GM19025 (cell line): ENCODE measurements around the gene KLHL4.
"Not testable (repeated sequence)": the region's sequence is repeated elsewhere in the genome, so short reads cannot be mapped to it uniquely, and the experiment has no call there.

ENCODE experiments used
- ATAC-seq: cut with Tn5 transposase; IDR thresholded peaks from one replicate; pipeline ENCODE4 v1.9.1; 2021; ENCODE audit warnings: mild to moderate bottlenecking, low read depth, moderate library complexity; ENCODE audit not compliant: unreplicated experiment

Gene KLHL4

DNA sequence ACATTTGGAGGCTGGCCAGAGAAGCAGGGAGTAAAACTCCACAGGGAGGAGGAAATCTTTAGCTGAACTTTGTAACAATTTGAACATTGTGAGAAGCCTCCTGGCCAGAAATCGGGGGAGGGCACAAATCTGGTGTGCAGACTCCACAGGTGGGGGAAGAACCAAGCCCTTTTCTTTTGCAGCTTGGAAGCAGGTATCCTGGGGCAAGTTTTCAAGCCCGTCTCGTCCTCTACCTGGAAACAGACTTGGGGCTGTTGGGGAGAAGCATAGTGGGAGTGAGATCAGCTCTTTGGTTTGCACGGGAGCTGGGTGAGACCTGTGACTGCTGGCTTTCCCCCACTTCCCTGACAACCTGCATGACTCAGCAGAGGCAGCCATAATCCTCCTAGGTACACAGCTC lies 123.8 kb downstream of the KLHL4 start:
- ATAC-seq = not testable (repeated sequence)

DNA sequence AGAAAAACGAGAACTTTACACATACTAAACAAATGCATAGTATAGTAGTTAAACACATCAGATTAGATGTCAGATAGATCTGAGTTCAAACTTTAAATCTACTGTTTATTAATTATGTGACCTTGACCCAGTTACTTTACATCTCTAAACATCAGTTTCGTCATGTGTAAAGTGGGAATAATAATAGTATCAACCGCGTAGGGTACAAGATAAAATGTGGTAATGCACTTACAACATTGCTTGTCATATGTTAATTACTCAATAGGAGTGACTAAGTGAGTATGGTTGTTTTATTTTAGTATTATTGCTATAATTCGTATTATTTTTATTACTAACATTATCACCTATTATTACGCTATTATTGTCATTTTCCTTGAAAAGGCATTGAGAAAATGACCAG lies 144.2 kb downstream of the KLHL4 start:
- no peak for ATAC-seq

DNA sequence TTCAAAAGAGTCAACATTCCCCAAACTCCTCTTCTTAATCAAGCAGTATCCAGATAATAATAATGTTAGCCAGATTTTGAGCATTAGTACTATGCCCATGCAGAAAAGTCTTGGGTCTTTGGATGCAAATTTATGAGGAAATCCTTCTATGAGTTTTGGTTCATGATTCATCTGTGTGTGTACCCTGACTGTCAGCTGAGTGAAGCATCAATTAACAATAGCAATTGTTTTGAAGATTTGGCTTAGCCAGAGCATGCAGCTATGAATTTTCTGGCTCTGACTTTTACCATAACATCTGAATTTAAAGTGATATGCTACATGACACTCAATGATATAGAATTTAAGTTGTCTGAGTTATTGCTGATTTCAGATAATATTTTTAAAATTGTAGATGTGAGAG lies 145.8 kb downstream of the KLHL4 start:
- no peak for ATAC-seq

DNA sequence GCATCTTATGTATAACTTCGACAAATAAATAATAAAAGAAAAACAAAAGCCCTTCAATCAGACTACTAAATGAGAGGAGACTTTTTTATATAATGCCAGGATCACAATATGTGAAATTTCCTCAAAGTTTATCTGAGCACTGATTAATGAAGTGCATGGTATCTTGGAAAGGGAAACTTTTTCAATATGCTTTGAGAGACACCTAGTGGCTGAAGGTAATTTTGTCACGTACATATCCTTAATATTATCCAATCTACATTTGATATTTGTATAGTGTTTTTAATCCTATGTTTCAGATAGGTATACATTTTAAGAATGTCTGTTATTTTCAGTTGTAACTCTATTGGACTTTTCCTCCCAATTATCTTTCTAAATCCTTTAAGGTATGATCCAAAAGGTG lies 146.8 kb downstream of the KLHL4 start:
- ATAC-seq = no peak

DNA sequence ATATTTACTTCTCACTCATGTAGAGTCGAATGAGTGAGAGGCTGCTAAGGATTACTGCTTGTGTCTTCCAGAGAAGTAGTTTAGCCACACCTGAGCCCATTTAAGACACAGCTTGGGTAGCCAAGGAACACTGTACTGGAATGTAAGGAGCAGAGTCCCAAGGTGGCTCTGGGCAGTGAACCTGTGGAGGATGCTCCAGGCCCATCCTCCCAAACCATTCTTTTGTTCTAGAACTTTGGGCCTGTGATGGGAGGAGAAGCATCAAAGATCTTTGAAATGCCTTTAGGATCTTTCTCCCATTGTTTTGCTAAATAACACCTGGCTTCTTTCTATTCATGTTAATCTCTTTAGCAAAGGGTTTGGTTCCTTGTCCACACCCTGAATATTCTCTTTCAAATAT lies 162.2 kb downstream of the KLHL4 start:
- ATAC-seq = no peak

DNA sequence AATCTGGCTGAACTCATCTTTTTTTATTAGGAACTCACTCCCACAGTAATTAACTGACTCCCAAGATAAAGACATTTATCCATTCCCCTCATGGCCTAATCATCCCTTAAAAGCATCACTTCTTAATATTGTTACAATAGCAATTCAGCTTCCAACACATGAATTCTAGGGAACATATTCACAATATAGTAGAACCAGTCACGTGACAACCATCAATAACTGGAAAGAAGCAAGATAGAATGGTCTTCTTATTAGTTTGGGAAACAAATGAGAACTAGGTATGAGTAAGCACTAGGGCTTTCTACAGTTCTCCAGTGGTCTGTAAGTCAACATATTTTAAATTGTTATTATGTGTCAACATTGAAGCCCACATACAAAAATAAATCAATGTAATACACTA lies 170.1 kb downstream of the KLHL4 start:
- ATAC-seq = no peak

DNA sequence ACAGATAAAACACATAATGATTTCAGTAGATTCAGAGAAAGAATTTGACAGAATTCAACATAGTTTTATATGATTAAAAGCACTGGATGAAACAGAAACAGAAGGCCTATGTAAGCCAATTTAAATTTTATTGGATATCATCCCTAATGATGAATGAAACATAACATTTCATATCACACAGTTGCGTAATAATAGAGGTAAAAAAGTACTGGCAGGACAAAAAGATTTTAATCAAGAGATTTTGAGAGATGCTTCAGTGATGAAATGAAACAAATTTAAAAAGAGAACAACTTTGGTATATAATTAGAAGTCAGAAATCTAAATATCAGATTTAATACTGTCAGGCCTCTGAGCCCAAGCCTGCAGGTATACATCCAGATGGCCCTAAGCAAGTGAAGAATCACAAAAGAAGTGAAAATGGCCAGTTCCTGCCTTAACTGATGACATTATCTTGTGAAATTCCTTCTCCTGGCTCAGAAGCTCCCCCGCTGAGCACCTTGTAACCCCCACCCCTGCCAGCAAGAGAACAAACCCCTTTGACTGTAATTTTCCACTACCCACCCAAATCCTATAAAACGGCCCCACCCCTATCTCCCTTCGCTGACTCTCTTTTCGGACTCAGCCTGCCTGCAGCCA lies 170.6 kb downstream of the KLHL4 start:
- ATAC-seq = not testable (repeated sequence)

DNA sequence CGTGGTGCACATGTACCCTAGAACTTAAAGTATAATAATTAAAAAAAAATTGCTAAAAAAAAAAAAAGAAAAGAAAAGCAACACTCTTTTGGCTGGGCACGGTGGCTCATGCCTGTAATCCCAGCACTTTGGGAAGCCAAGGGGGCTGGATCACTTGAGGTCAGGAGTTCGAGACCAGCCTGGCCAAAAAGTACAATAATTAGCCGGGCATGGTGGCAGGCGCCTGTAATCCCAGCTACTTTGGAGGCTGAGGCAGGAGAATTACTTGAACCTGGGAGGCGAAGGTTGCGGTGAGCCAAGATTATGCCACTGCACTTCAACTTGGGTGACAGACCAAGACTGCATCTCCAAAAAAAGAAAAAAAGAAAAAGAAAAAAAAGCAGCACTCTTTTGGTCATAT lies 171.6 kb downstream of the KLHL4 start:
- ATAC-seq = not testable (repeated sequence)

DNA sequence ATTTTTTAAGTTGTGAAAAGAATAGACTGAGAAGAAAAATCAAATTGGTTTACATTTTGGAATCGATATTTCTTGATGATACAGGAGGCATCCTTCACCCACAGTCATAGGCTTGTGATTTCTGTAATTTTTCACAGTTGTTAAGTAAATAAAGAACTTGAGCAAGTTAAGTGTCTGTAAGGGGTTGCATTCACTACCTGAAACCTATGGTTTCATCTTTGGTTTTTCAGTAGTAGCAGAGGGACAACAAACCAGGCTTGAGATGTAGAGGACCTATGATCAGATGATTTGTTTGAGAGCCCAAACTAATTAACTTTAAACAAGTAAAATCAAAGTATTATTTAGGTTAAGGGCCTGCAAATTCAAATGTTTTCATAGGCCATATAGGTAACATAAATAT lies 175.6 kb downstream of the KLHL4 start:
- no peak for ATAC-seq

DNA sequence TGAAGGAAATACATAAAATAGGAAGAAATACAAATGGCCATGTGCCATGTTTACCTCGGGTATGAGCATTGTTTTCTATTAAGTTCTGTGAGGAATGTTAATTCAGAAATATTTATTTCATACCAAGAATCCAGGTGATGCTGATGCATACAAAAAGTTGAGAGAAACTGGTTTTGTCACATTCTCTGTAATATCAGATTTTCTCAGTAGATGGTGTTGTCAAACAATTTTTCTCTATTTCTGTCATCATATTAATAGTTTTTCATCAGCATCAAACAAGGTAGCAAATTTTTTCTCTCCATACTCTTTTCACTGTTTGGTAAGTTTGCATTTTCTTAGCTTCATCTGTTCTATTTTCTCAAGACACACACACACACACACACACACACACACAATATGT lies 179.8 kb downstream of the KLHL4 start:
- ATAC-seq = no peak

DNA sequence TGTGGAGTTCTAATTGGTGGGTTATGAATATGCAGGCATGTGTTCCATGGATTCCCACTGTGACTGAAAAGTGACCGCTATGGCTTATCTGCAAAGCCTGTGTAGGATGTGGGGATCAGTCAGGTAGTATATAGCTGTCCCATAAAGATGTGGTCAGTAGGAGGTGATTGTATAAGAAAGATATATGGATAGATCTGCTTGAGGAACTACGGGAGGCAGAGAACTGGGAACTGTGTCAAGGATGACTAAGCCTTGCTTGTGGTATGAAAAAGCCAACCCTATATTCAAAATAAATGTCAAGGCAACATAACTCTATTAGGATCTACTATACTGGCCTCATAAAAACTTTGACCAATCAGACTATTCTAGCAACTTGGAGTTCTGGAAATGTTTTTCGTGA lies 185.2 kb downstream of the KLHL4 start:
- no peak for ATAC-seq

DNA sequence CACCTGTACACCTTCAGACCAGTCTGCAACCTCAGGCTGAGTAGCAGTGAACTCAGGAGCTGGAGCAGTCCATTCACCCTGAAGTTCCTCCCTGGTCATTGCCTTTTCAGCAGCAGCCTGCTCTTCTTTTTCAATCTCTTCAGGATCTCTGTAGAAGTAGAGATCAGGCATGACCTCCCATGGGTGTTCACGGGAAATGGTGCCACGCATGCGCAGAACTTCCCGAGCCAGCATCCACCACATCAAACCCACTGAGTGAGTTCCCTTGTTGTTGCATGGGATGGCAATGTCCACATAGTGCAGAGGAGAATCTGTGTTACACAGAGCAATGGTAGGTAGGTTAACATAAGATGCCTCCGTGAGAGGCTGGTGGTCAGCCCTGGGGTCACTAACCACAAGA lies 185.9 kb downstream of the KLHL4 start:
- not testable (repeated sequence) for ATAC-seq

DNA sequence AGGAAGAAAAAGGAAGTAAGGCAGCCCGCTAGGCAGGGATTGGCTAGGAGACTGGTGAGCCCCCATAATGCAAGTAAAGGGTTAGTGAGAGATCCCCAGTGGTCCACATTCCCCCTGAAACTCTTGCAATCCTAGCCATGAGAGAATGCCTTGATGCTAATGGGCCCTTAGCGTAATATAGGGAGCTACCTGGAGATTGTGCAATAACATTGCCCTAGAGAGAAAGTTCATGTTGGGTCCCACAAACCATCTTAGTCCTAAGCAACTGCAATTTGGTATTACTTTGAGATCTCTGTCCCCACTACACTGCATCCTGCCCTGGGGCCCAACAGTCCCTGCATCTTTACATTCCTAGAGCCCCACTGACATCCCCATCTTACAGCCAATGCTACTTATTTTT lies 188.5 kb downstream of the KLHL4 start:
- no peak for ATAC-seq

DNA sequence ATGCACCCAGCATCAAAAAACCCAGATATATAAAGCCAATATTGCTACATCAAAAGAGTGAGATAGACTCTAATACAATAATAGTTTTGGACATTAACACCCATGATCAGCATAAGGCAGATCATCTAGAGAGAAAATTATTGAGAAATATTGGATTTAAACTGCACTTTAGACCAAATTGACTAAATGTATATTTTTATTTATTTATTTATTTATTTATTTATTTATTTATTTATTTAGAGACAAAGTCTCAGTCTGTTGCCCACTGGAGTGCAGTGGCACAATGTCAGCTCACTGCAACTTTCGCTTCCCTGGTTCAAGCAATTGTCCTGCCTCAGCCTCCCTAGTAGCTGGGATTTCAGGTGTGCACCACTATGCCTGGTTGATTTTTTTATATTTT lies 193.0 kb downstream of the KLHL4 start:
- no peak for ATAC-seq
